Gastroesophageal sphincter (tissue), 4 donors: Measurements from ENCODE around the gene SLC17A4. TPM values are rescaled to one million over a fixed set of nuclear protein-coding genes. Genes with fewer than 3 reads are reported as not detected.

ENCODE experiments used
- ATAC-seq: fragments of 150-250 bp; one replicate; pipeline ENCODE4 v1.9.1; 2016; ENCODE audit warnings: mild to moderate bottlenecking, moderate library complexity
- H3K27ac ChIP-seq, 4 donors: fragments of 200-600 bp; sonication (generic) in 3 of 4; 1 replicate in 3 of 4; 2 replicates in 1 of 4; pipeline ENCODE4 v1.5.1; 2016 to 2019
- H3K27me3 ChIP-seq: fragments of 200-600 bp; sonication (generic); one replicate; pipeline ENCODE4 v1.5.1; 2019
- H3K36me3 ChIP-seq, 2 donors: fragments of 200-600 bp; sonication (generic); one replicate each; pipeline ENCODE4 v1.5.1; 2019; ENCODE audit warnings: control low read depth in 1 of 2
- H3K4me1 ChIP-seq, 3 donors: fragments of 200-600 bp; sonication (generic); 1 replicate in 2 of 3; 2 replicates in 1 of 3; pipeline ENCODE4 v1.5.1; 2016 to 2019; ENCODE audit warnings: control low read depth in 2 of 3
- H3K4me3 ChIP-seq, 2 donors: fragments of 200-600 bp; sonication (generic); one replicate each; pipeline ENCODE4 v1.5.1; 2019; ENCODE audit warnings: mild to moderate bottlenecking in 1 of 2, moderate library complexity in 1 of 2
- H3K9me3 ChIP-seq, 3 donors: fragments of 200-600 bp; sonication (generic); one replicate each; pipeline ENCODE4 v1.5.1; 2017 to 2019; ENCODE audit warnings: control low read depth in 2 of 3
- CTCF ChIP-seq, 4 experiments: fragments of 200-600 bp in 2 of 4; fragments of 450-650 bp in 2 of 4; sonication (generic) in 1 of 4; IDR thresholded peaks; one replicate each; pipeline ENCODE4 v1.5.1; 2017 to 2019; ENCODE audit warnings: antibody characterized with exemption in 4 of 4, mild to moderate bottlenecking in 2 of 4, moderate library complexity in 2 of 4
- EP300 ChIP-seq: sonication (generic); formaldehyde crosslinking; IDR thresholded peaks from one replicate; pipeline ENCODE4 v1.6.1; 2017; ENCODE audit warnings: antibody characterized with exemption, mild to moderate bottlenecking
- POLR2A ChIP-seq, 2 donors: fragments of 450-650 bp; IDR thresholded peaks; one replicate each; pipeline ENCODE4 v1.6.1; 2017; ENCODE audit warnings: antibody characterized with exemption in 2 of 2, mild to moderate bottlenecking in 2 of 2, moderate library complexity in 1 of 2
- POLR2AphosphoS5 ChIP-seq: sonication (generic); formaldehyde crosslinking; IDR thresholded peaks from one replicate; pipeline ENCODE4 v1.6.1; 2017; ENCODE audit warnings: antibody characterized with exemption
- WGBS, 2 donors: methylation state at CpG; one replicate each; pipeline ENCODE4 v1.1.5; 2018; ENCODE audit warnings: low coverage in 1 of 2; 5-methylcytosine and 5-hydroxymethylcytosine counted together
- total RNA-seq, 4 donors: library from RNA; depleted of rRNA; stranded (reverse); fragments of >200 nt; gene quantifications; one replicate each; pipeline ENCODE4 v1.1.0, GENCODE V29; 2016

SLC17A4 gene
- total RNA-seq, 4 donors from 2014 or later, result not detected

- H3K27me3 ChIP-seq, result no peaks in the 10 kb centered on the region
- no peak for ATAC-seq
Observed at GRCh38 chr6:25755483-25755882, 941 bp downstream of the SLC17A4 start.

GRCh38 chr6:25756382-25757363 is 2.1 kb downstream of the SLC17A4 start:
- TF ChIP-seq CTCF (IDR thresholded peaks at IDR 0.05), result no peak
- TF ChIP-seq EP300, result no peak
- no peak for TF ChIP-seq POLR2A (IDR thresholded peaks at IDR 0.05)
- TF ChIP-seq POLR2AphosphoS5, result no peak
- no peaks in the 10 kb centered on the region for H3K9me3 ChIP-seq
- no peaks in the 10 kb centered on the region for H3K36me3 ChIP-seq
- 72 to 84% methylated on average over 6 to 9 of the region's 9 CpGs for WGBS, 2 donors
- H3K27me3 ChIP-seq, result no peaks in the 10 kb centered on the region
- no peaks in the 10 kb centered on the region for H3K4me1 ChIP-seq
- ATAC-seq, result no peak
- H3K27ac ChIP-seq, result no peak overlapping the region
- H3K4me3 ChIP-seq, result no peak overlapping the region

More at GRCh38 chr6:25755483-25755882, 941 bp downstream of the SLC17A4 start:
- no peak overlapping the region for H3K4me3 ChIP-seq
- TF ChIP-seq CTCF (IDR thresholded peaks at IDR 0.05) (no peak), POLR2AphosphoS5 (no peak), POLR2A (IDR thresholded peaks at IDR 0.05) (no peak), EP300 (no peak)
- WGBS, 2 donors, result 73 to 100% methylated on average over 1 of the region's 1 CpG
- no peaks in the 10 kb centered on the region for H3K4me1 ChIP-seq
- no peak overlapping the region for H3K27ac ChIP-seq
- H3K36me3 ChIP-seq, result no peaks in the 10 kb centered on the region
- no peaks in the 10 kb centered on the region for H3K9me3 ChIP-seq

DNA sequence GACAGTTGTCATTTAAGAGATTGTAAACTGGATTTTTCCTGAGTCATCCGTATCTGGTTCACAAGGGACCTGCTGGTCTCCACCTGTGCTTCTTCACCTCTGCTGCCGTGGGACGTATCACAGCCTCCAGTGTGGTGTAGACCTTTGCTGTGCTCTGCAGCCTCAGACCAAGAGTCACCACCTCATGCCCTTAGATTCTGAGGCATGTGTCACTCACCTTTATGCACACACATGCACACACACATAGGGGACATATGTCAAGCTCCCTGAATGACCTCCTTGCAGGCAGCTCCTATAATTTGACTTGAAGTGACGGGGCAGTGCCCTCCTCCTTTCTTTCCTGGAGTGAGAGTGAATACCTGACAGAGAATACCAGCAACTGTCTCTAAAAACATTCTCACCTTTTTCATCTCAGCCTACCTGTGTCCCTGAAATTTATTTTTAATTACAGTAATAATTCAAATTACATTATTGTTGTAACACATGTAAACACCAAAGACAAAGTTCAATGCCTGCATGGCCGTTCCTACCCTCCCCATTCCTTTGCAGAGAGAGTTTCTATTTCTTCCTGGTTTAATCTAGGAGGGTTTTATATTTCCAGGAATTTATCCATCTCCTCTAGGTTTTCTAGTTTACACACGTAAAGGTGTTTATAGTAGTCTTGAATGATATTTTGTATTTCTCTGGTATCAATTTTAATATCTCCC is 3.5 kb downstream of the SLC17A4 start:
- no peaks in the 10 kb centered on the region for H3K4me1 ChIP-seq
- 63 to 80% methylated on average over 4 to 5 of the region's 6 CpGs for WGBS, 2 donors
- H3K27ac ChIP-seq, result no peak overlapping the region
- no peak overlapping the region for H3K4me3 ChIP-seq
- no peaks in the 10 kb centered on the region for H3K36me3 ChIP-seq
- H3K9me3 ChIP-seq, result no peaks in the 10 kb centered on the region
- no peak for ATAC-seq
- no peak for TF ChIP-seq EP300
- no peak for TF ChIP-seq POLR2AphosphoS5
- TF ChIP-seq POLR2A (IDR thresholded peaks at IDR 0.05), result no peak
- no peak for TF ChIP-seq CTCF (IDR thresholded peaks at IDR 0.05)
- no peaks in the 10 kb centered on the region for H3K27me3 ChIP-seq

GRCh38 chr6:25764611-25765010 is 10.1 kb downstream of the SLC17A4 start:
- Histone ChIP-seq H3K36me3 (no peaks in the 10 kb centered on the region), H3K27ac (no peak overlapping the region), H3K4me3 (no peak overlapping the region), H3K27me3 (peaks cover 7% of the 10 kb centered on the region), H3K4me1 (no peaks in the 10 kb centered on the region), H3K9me3 (no peaks in the 10 kb centered on the region)
- no peak for ATAC-seq
- TF ChIP-seq POLR2AphosphoS5, result no peak
- TF ChIP-seq EP300, result no peak
- TF ChIP-seq CTCF (IDR thresholded peaks at IDR 0.05), result no peak
- TF ChIP-seq POLR2A (IDR thresholded peaks at IDR 0.05), result no peak
- 80 to 92% methylated on average over 1 to 2 of the region's 2 CpGs for WGBS, 2 donors
